ENCODE data around the gene ABI1.

ABI1 gene

GRCh38 chr10:26739071-26739631 lies 121.6 kb downstream of the ABI1 start:
- Histone ChIP-seq H3K9ac (ENCODE audit: low read depth, low read length) (no peak overlapping the region), H3K9me3 (ENCODE audit: control insufficient read depth, insufficient read depth, low read length) (no peaks in the 10 kb centered on the region), H3K4me1 (ENCODE audit: control insufficient read depth, insufficient read depth, low read length) (peaks cover 7% of the 10 kb centered on the region), H3K27me3 (ENCODE audit: control insufficient read depth, insufficient read depth, low read length) (no peaks in the 10 kb centered on the region), H3K36me3 (ENCODE audit: control insufficient read depth, insufficient read depth, low read length) (peaks cover 14% of the 10 kb centered on the region), H3K4me3 (ENCODE audit: low read depth, low read length) (no peak overlapping the region)

GRCh38 chr10:26738301-26738911 lies 122.4 kb downstream of the ABI1 start:
- H3K9ac ChIP-seq (ENCODE audit: low read depth, low read length), result no peak overlapping the region

GRCh38 chr10:26737730-26738129 lies 123.0 kb downstream of the ABI1 start:
- H3K36me3 ChIP-seq (ENCODE audit: control insufficient read depth, insufficient read depth, low read length), result peaks cover 19% of the 10 kb centered on the region
- no peaks in the 10 kb centered on the region for H3K9me3 ChIP-seq (ENCODE audit: control insufficient read depth, insufficient read depth, low read length)
- no peaks in the 10 kb centered on the region for H3K27me3 ChIP-seq (ENCODE audit: control insufficient read depth, insufficient read depth, low read length)
- H3K4me1 ChIP-seq (ENCODE audit: control insufficient read depth, insufficient read depth, low read length), result peaks cover 4% of the 10 kb centered on the region
- no peak overlapping the region for H3K4me3 ChIP-seq (ENCODE audit: low read depth, low read length)
- no peak overlapping the region for H3K9ac ChIP-seq (ENCODE audit: low read depth, low read length)

More at GRCh38 chr10:26738301-26738911, 122.4 kb downstream of the ABI1 start:
- Histone ChIP-seq H3K36me3 (ENCODE audit: control insufficient read depth, insufficient read depth, low read length) (peaks cover 15% of the 10 kb centered on the region), H3K27me3 (ENCODE audit: control insufficient read depth, insufficient read depth, low read length) (no peaks in the 10 kb centered on the region), H3K4me3 (ENCODE audit: low read depth, low read length) (no peak overlapping the region), H3K4me1 (ENCODE audit: control insufficient read depth, insufficient read depth, low read length) (peaks cover 5% of the 10 kb centered on the region), H3K9me3 (ENCODE audit: control insufficient read depth, insufficient read depth, low read length) (no peaks in the 10 kb centered on the region)

GRCh38 chr10:26735435-26735834 lies 125.3 kb downstream of the ABI1 start:
- H3K4me3 ChIP-seq (ENCODE audit: low read depth, low read length), result no peak overlapping the region
- H3K4me1 ChIP-seq (ENCODE audit: control insufficient read depth, insufficient read depth, low read length), result peaks cover 4% of the 10 kb centered on the region
- no peaks in the 10 kb centered on the region for H3K27me3 ChIP-seq (ENCODE audit: control insufficient read depth, insufficient read depth, low read length)
- H3K36me3 ChIP-seq (ENCODE audit: control insufficient read depth, insufficient read depth, low read length), result peaks cover 24% of the 10 kb centered on the region
- no peak overlapping the region for H3K9ac ChIP-seq (ENCODE audit: low read depth, low read length)
- no peaks in the 10 kb centered on the region for H3K9me3 ChIP-seq (ENCODE audit: control insufficient read depth, insufficient read depth, low read length)

- Histone ChIP-seq H3K4me3 (ENCODE audit: low read depth, low read length) (no peak overlapping the region), H3K27me3 (ENCODE audit: control insufficient read depth, insufficient read depth, low read length) (no peaks in the 10 kb centered on the region), H3K9me3 (ENCODE audit: control insufficient read depth, insufficient read depth, low read length) (no peaks in the 10 kb centered on the region), H3K9ac (ENCODE audit: low read depth, low read length) (no peak overlapping the region), H3K4me1 (ENCODE audit: control insufficient read depth, insufficient read depth, low read length) (peaks cover 4% of the 10 kb centered on the region), H3K36me3 (ENCODE audit: control insufficient read depth, insufficient read depth, low read length) (peaks cover 24% of the 10 kb centered on the region)
Observed at GRCh38 chr10:26733750-26734568, 126.8 kb downstream of the ABI1 start.

GRCh38 chr10:26730552-26730951 lies 130.2 kb downstream of the ABI1 start:
- H3K36me3 ChIP-seq (ENCODE audit: control insufficient read depth, insufficient read depth, low read length), result peaks cover 19% of the 10 kb centered on the region
- H3K9me3 ChIP-seq (ENCODE audit: control insufficient read depth, insufficient read depth, low read length), result no peaks in the 10 kb centered on the region
- no peak overlapping the region for H3K9ac ChIP-seq (ENCODE audit: low read depth, low read length)
- H3K4me3 ChIP-seq (ENCODE audit: low read depth, low read length), result no peak overlapping the region
- peaks cover 4% of the 10 kb centered on the region for H3K4me1 ChIP-seq (ENCODE audit: control insufficient read depth, insufficient read depth, low read length)
- no peaks in the 10 kb centered on the region for H3K27me3 ChIP-seq (ENCODE audit: control insufficient read depth, insufficient read depth, low read length)

- no peak overlapping the region for H3K9ac ChIP-seq (ENCODE audit: low read depth, low read length)
- no peak overlapping the region for H3K4me3 ChIP-seq (ENCODE audit: low read depth, low read length)
- peaks cover 4% of the 10 kb centered on the region for H3K4me1 ChIP-seq (ENCODE audit: control insufficient read depth, insufficient read depth, low read length)
- no peaks in the 10 kb centered on the region for H3K27me3 ChIP-seq (ENCODE audit: control insufficient read depth, insufficient read depth, low read length)
- H3K36me3 ChIP-seq (ENCODE audit: control insufficient read depth, insufficient read depth, low read length), result peaks cover 10% of the 10 kb centered on the region
- no peaks in the 10 kb centered on the region for H3K9me3 ChIP-seq (ENCODE audit: control insufficient read depth, insufficient read depth, low read length)
Observed at GRCh38 chr10:26729395-26729794, 131.4 kb downstream of the ABI1 start.

GRCh38 chr10:26728957-26729356 lies 131.8 kb downstream of the ABI1 start:
- no peaks in the 10 kb centered on the region for H3K9me3 ChIP-seq (ENCODE audit: control insufficient read depth, insufficient read depth, low read length)
- H3K36me3 ChIP-seq (ENCODE audit: control insufficient read depth, insufficient read depth, low read length), result peaks cover 10% of the 10 kb centered on the region
- H3K9ac ChIP-seq (ENCODE audit: low read depth, low read length), result no peak overlapping the region
- H3K27me3 ChIP-seq (ENCODE audit: control insufficient read depth, insufficient read depth, low read length), result no peaks in the 10 kb centered on the region
- H3K4me1 ChIP-seq (ENCODE audit: control insufficient read depth, insufficient read depth, low read length), result peaks cover 3% of the 10 kb centered on the region
- no peak overlapping the region for H3K4me3 ChIP-seq (ENCODE audit: low read depth, low read length)

GRCh38 chr10:26727005-26727404 lies 133.8 kb downstream of the ABI1 start:
- no peak overlapping the region for H3K4me3 ChIP-seq (ENCODE audit: low read depth, low read length)
- no peak overlapping the region for H3K9ac ChIP-seq (ENCODE audit: low read depth, low read length)
- peaks cover 4% of the 10 kb centered on the region for H3K36me3 ChIP-seq (ENCODE audit: control insufficient read depth, insufficient read depth, low read length)
- H3K4me1 ChIP-seq (ENCODE audit: control insufficient read depth, insufficient read depth, low read length), result no peaks in the 10 kb centered on the region
- H3K27me3 ChIP-seq (ENCODE audit: control insufficient read depth, insufficient read depth, low read length), result no peaks in the 10 kb centered on the region
- H3K9me3 ChIP-seq (ENCODE audit: control insufficient read depth, insufficient read depth, low read length), result no peaks in the 10 kb centered on the region

GRCh38 chr10:26725837-26726727 lies 134.7 kb downstream of the ABI1 start:
- Histone ChIP-seq H3K9ac (ENCODE audit: low read depth, low read length) (no peak overlapping the region), H3K36me3 (ENCODE audit: control insufficient read depth, insufficient read depth, low read length) (peaks cover 4% of the 10 kb centered on the region), H3K4me1 (ENCODE audit: control insufficient read depth, insufficient read depth, low read length) (no peaks in the 10 kb centered on the region), H3K9me3 (ENCODE audit: control insufficient read depth, insufficient read depth, low read length) (no peaks in the 10 kb centered on the region), H3K4me3 (ENCODE audit: low read depth, low read length) (no peak overlapping the region), H3K27me3 (ENCODE audit: control insufficient read depth, insufficient read depth, low read length) (no peaks in the 10 kb centered on the region)

GRCh38 chr10:26723016-26723415 lies 137.7 kb downstream of the ABI1 start:
- no peak overlapping the region for H3K4me3 ChIP-seq (ENCODE audit: low read depth, low read length)

More at GRCh38 chr10:26723016-26723415, 137.7 kb downstream of the ABI1 start:
- no peaks in the 10 kb centered on the region for H3K27me3 ChIP-seq (ENCODE audit: control insufficient read depth, insufficient read depth, low read length)
- H3K36me3 ChIP-seq (ENCODE audit: control insufficient read depth, insufficient read depth, low read length), result peaks cover 5% of the 10 kb centered on the region
- H3K9me3 ChIP-seq (ENCODE audit: control insufficient read depth, insufficient read depth, low read length), result no peaks in the 10 kb centered on the region
- H3K9ac ChIP-seq (ENCODE audit: low read depth, low read length), result no peak overlapping the region
- no peaks in the 10 kb centered on the region for H3K4me1 ChIP-seq (ENCODE audit: control insufficient read depth, insufficient read depth, low read length)
